Right lobe of liver (tissue), 6 donors: Measurements from ENCODE around the gene ZCCHC17. TPM values are rescaled to one million over a fixed set of nuclear protein-coding genes. Genes with fewer than 3 reads are reported as not detected.

Experiments used
- ATAC-seq, 4 donors: fragments of 200-7000 bp; cut with Tn5 transposase; one replicate each; pipeline ENCODE4 v1.9.1; 2020; ENCODE audit warnings: mild to moderate bottlenecking in 4 of 4, moderate library complexity in 4 of 4
- DNase-seq, 3 donors: peaks; one replicate each; pipeline ENCODE4 v3.0.0-alpha.2; 2020
- H3K27ac ChIP-seq, 3 donors: fragments of 200-600 bp; one replicate each; pipeline ENCODE4 v1.8.0; 2022
- H3K27me3 ChIP-seq, 2 donors: fragments of 200-600 bp; one replicate each; pipeline ENCODE4 v1.8.0; 2022
- H3K36me3 ChIP-seq, 4 donors: fragments of 200-600 bp; sonication (generic) in 1 of 4; one replicate each; pipeline versions ENCODE4 v1.5.1 to v1.8.0; 2017 to 2022; ENCODE audit warnings: control low read depth in 1 of 4
- H3K4me1 ChIP-seq, 4 donors: fragments of 200-600 bp; sonication (generic) in 1 of 4; one replicate each; pipeline versions ENCODE4 v1.5.1 to v1.8.0; 2017 to 2022; ENCODE audit warnings: control low read depth in 1 of 4
- H3K4me3 ChIP-seq, 3 donors: fragments of 200-600 bp; one replicate each; pipeline ENCODE4 v1.8.0; 2022
- H3K9me3 ChIP-seq, 4 donors: fragments of 200-600 bp; sonication (generic) in 1 of 4; one replicate each; pipeline versions ENCODE4 v1.5.1 to v1.8.0; 2017 to 2022; ENCODE audit warnings: control low read depth in 1 of 4
- POLR2A ChIP-seq: fragments of 450-650 bp; IDR thresholded peaks from one replicate; pipeline ENCODE4 v1.6.1; 2017; ENCODE audit warnings: antibody characterized with exemption, mild to moderate bottlenecking
- WGBS: methylation state at CpG from one replicate; pipeline ENCODE4 v1.1.6; 2018; ENCODE audit warnings: low coverage, low lambda C conversion rate; ENCODE audit not compliant: insufficient coverage; ENCODE audit errors: missing lambda C conversion rate; 5-methylcytosine and 5-hydroxymethylcytosine counted together
- intact Hi-C, 2 donors: fragments of 100-400 bp; cut with DNase I; formaldehyde crosslinking; loops; one replicate each; pipeline versions ENCODE4 v1.11.2 to v1.14.1; 2022
- total RNA-seq, 6 experiments: library from RNA; depleted of rRNA in 2 of 6; stranded (reverse); fragments of >200 nt in 2 of 6; fragmentation: NEBNext Ultra II Directional in 3 of 6; extraction: Animal tissue kit (Norgen Biotek cat#: 25700) in 3 of 6; gene quantifications; one replicate each; pipeline versions ENCODE4 v1.1.0 to v1.2.4, GENCODE V29; 2016 to 2023
- TF ChIP-seq, protein P1 (sequence below), 4 donors: fragments of 200-600 bp in 3 of 4; fragments of 450-650 bp in 1 of 4; IDR thresholded peaks; one replicate each; pipeline versions ENCODE4 v1.5.1 to v1.8.0; 2016 to 2022; ENCODE audit warnings: antibody characterized with exemption in 4 of 4, mild to moderate bottlenecking in 2 of 4
- donor health status: DM: no; HTN: yes; CAD: no.
- donor health status: DM: no; HTN: no; CAD: no.
- donor health status: DM: no; HTN: no; CAD: no.
- donor health status: DM: no; HTN: yes; CAD: no.
- donor health status: DM: no; HTN: yes; CAD: no.

ZCCHC17 gene
- total RNA-seq, 6 experiments from 2014 or later: 6.3 to 9.9 (median 7.3) TPM

GRCh38 chr1:31371121-31371959, 74.5 kb downstream of the ZCCHC17 start:
- H3K27ac ChIP-seq: peak overlapping the region in 1 of 3 donors; percentile 4
- WGBS: 48% methylated on average over 7 of the region's 10 CpGs
- no peak for DNase-seq

DNA sequence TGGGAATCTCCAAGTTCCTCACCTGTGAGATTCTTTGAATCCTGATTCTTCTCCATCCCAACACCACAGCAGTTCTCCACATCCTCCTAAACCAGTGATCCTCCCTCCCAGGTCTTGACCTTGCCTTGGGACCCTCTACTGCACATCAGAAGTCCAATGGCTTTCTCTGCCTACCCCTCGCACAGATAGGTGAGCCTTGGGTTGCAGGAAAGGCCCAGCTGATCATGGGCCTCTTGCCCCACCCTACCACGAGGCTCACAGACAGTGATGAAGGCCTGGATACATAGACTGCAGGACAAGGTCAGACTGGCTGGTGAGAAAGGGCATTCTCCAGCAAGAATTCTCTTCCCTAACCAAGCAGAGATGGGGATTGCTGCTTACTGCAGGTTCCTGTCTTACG, 75.2 kb downstream of the ZCCHC17 start:
- Histone ChIP-seq H3K4me1 (peaks cover 0 to 44% (median 14%) of the 10 kb centered on the region in 4 donors), H3K36me3 (no peaks in the 10 kb centered on the region), H3K9me3 (no peaks in the 10 kb centered on the region), H3K4me3 (peak overlapping the region in 1 of 3 donors; percentile 46), H3K27me3 (no peaks in the 10 kb centered on the region), H3K27ac (peak overlapping the region in 1 of 3 donors; percentile 4)
- intact Hi-C loops: no loop called here
- WGBS: 76% methylated on average over 3 of the region's 3 CpGs
- ATAC-seq (no peak), DNase-seq (no peak)
- TF ChIP-seq, protein P1, sequence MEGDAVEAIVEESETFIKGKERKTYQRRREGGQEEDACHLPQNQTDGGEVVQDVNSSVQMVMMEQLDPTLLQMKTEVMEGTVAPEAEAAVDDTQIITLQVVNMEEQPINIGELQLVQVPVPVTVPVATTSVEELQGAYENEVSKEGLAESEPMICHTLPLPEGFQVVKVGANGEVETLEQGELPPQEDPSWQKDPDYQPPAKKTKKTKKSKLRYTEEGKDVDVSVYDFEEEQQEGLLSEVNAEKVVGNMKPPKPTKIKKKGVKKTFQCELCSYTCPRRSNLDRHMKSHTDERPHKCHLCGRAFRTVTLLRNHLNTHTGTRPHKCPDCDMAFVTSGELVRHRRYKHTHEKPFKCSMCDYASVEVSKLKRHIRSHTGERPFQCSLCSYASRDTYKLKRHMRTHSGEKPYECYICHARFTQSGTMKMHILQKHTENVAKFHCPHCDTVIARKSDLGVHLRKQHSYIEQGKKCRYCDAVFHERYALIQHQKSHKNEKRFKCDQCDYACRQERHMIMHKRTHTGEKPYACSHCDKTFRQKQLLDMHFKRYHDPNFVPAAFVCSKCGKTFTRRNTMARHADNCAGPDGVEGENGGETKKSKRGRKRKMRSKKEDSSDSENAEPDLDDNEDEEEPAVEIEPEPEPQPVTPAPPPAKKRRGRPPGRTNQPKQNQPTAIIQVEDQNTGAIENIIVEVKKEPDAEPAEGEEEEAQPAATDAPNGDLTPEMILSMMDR (IDR thresholded peaks at IDR 0.05): no peak
- no peak for TF ChIP-seq POLR2A

More at GRCh38 chr1:31371121-31371959, 74.5 kb downstream of the ZCCHC17 start:
- TF ChIP-seq, protein P1 (IDR thresholded peaks at IDR 0.05): no peak
- no peak for TF ChIP-seq POLR2A
- ATAC-seq: peak; percentile 13 to 59 (median 36)
- H3K4me1 ChIP-seq: peaks cover 0 to 44% (median 14%) of the 10 kb centered on the region in 4 donors
- no peak overlapping the region for H3K4me3 ChIP-seq
- H3K9me3 ChIP-seq: no peaks in the 10 kb centered on the region
- no peaks in the 10 kb centered on the region for H3K36me3 ChIP-seq
- intact Hi-C loops: no loop called here
- no peaks in the 10 kb centered on the region for H3K27me3 ChIP-seq

DNA sequence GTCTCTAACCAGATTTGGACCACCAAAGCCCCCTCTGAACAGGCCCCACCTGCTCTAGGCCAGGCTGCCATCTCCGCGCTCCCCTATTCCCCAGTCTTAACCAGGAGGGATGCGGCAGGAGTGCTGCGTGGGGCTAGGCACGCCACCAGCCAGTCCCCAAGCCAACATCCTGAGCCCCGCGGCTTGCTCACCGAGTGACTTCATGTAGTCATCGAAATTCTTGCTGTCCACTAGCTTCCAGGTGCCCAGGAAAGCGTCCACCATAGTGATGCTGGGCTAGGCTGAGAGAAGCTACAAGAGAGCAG, 75.9 kb downstream of the ZCCHC17 start:
- intact Hi-C loops: no loop called here
- 68% methylated on average over 5 of the region's 10 CpGs for WGBS

GRCh38 chr1:31373056-31373896, 76.4 kb downstream of the ZCCHC17 start, which contains the start of gene FABP3:
TSS of gene FABP3 (minus strand) at chr1:31373076. CDS start at chr1:31373014, 62 bp downstream.
- under 1% methylated on average over 18 of the region's 44 CpGs for WGBS
- DNase-seq (peak; percentile 70 to 85 (median 77)), ATAC-seq (peak; percentile 61 to 78 (median 76))
- H3K9me3 ChIP-seq: no peaks in the 10 kb centered on the region
- intact Hi-C loops: no loop called here
- H3K4me1 ChIP-seq: peaks cover 0 to 43% (median 14%) of the 10 kb centered on the region in 4 donors
- TF ChIP-seq, protein P1 (IDR thresholded peaks at IDR 0.05): no peak
- no peak for TF ChIP-seq POLR2A
- no peaks in the 10 kb centered on the region for H3K27me3 ChIP-seq
- H3K36me3 ChIP-seq: no peaks in the 10 kb centered on the region
- H3K27ac ChIP-seq: peak within 1 kb of the TSS; percentile 25 to 50 (median 40)
- H3K4me3 ChIP-seq: peak within 1 kb of the TSS; percentile 6 to 46 (median 31)

More for the DNA sequence above, 75.9 kb downstream of the ZCCHC17 start:
- Histone ChIP-seq H3K4me3 (peak overlapping the region; percentile 6 to 46 (median 31)), H3K36me3 (no peaks in the 10 kb centered on the region), H3K4me1 (peaks cover 0 to 44% (median 14%) of the 10 kb centered on the region in 4 donors), H3K9me3 (no peaks in the 10 kb centered on the region), H3K27me3 (no peaks in the 10 kb centered on the region), H3K27ac (peak overlapping the region in 2 of 3 donors; percentile 25 to 50)
- DNase-seq (no peak), ATAC-seq (no peak)
- TF ChIP-seq POLR2A: no peak
- TF ChIP-seq, protein P1 (IDR thresholded peaks at IDR 0.05): no peak
